Mesenchymal stem cell (in vitro differentiated cells and primary cell): Measurements from ENCODE around the gene SLC35D2.
A peak's percentile ranks its signal among the peaks of the same experiment; 100 is the strongest.
"Not testable (repeated sequence)": the region's sequence is repeated elsewhere in the genome, so short reads cannot be mapped to it uniquely, and the experiment has no call there.

Experiments
- DNase-seq: peaks from one replicate; pipeline ENCODE4 v3.0.0-alpha.2; 2013
- H2AFZ ChIP-seq: one replicate; pipeline ENCODE4 v1.6.1; 2013; ENCODE audit warnings: low read depth, mild to moderate bottlenecking, control low read depth, inconsistent platforms, low read length, moderate library complexity
- H2AK5ac ChIP-seq: 2 replicates; pipeline ENCODE4 v1.6.1; 2013; ENCODE audit warnings: low read length, moderate library complexity, mild to moderate bottlenecking, inconsistent platforms; ENCODE audit not compliant: severe bottlenecking
- H2BK120ac ChIP-seq: one replicate; pipeline ENCODE4 v1.6.1; 2013; ENCODE audit warnings: low read depth, mild to moderate bottlenecking, inconsistent platforms, low read length, moderate library complexity
- H2BK12ac ChIP-seq, 2 experiments: one replicate each; pipeline ENCODE4 v1.6.1; 2013; ENCODE audit warnings: inconsistent platforms in 2 of 2, low read length in 2 of 2, mild to moderate bottlenecking in 2 of 2, moderate library complexity in 2 of 2, control low read depth in 1 of 2
- H2BK15ac ChIP-seq: one replicate; pipeline ENCODE4 v1.6.1; 2013; ENCODE audit warnings: mild to moderate bottlenecking, low read depth, inconsistent platforms; ENCODE audit not compliant: poor library complexity, severe bottlenecking
- H2BK5ac ChIP-seq: 2 replicates; pipeline ENCODE4 v1.6.1; 2013; ENCODE audit warnings: low read depth, mild to moderate bottlenecking, low read length, control low read depth, inconsistent platforms; ENCODE audit not compliant: poor library complexity, severe bottlenecking
- H3K14ac ChIP-seq, 2 experiments: one replicate each; pipeline ENCODE4 v1.6.1; 2013; ENCODE audit warnings: inconsistent platforms in 2 of 2, low read length in 2 of 2, control low read depth in 1 of 2, mild to moderate bottlenecking in 1 of 2, moderate library complexity in 1 of 2
- H3K18ac ChIP-seq, 2 experiments: one replicate each; pipeline ENCODE4 v1.6.1; 2013; ENCODE audit warnings: inconsistent platforms in 2 of 2, low read length in 2 of 2, control low read depth in 1 of 2, low read depth in 1 of 2, mild to moderate bottlenecking in 1 of 2
- H3K23ac ChIP-seq, 2 experiments: one replicate each; pipeline ENCODE4 v1.6.1; 2013; ENCODE audit warnings: inconsistent platforms in 2 of 2, low read length in 2 of 2, mild to moderate bottlenecking in 2 of 2, moderate library complexity in 2 of 2, control low read depth in 1 of 2
- H3K27ac ChIP-seq: 2 replicates; pipeline ENCODE4 v1.5.1; 2013; ENCODE audit warnings: mild to moderate bottlenecking, moderate library complexity, low read length, control low read depth, inconsistent platforms; ENCODE audit not compliant: poor library complexity, severe bottlenecking
- H3K27me3 ChIP-seq, 2 experiments: 2 replicates each; pipeline versions ENCODE4 v1.6.1 to v1.7.0; 2013; ENCODE audit warnings: low read length in 2 of 2, mild to moderate bottlenecking in 2 of 2, moderate library complexity in 2 of 2, control low read depth in 1 of 2, inconsistent platforms in 1 of 2; ENCODE audit not compliant: control insufficient read depth in 1 of 2, insufficient read depth in 1 of 2
- H3K36me3 ChIP-seq, 2 experiments: 2 replicates each; pipeline versions ENCODE4 v1.6.1 to v1.7.0; 2013; ENCODE audit warnings: low read length in 2 of 2, control low read depth in 1 of 2, inconsistent platforms in 1 of 2, low read depth in 1 of 2, mild to moderate bottlenecking in 1 of 2; ENCODE audit not compliant: insufficient read depth in 2 of 2, control insufficient read depth in 1 of 2
- H3K4ac ChIP-seq, 2 experiments: one replicate each; pipeline ENCODE4 v1.6.1; 2013; ENCODE audit warnings: inconsistent platforms in 2 of 2, low read length in 2 of 2, mild to moderate bottlenecking in 2 of 2, moderate library complexity in 2 of 2, control low read depth in 1 of 2, low read depth in 1 of 2
- H3K4me1 ChIP-seq: 2 replicates; pipeline ENCODE4 v1.6.1; 2013; ENCODE audit warnings: low read depth, low read length, control low read depth; ENCODE audit not compliant: control insufficient read depth, insufficient read depth
- H3K4me2 ChIP-seq: 2 replicates; pipeline ENCODE4 v1.6.1; 2013; ENCODE audit warnings: low read length, mild to moderate bottlenecking, inconsistent platforms; ENCODE audit not compliant: poor library complexity, severe bottlenecking
- H3K4me3 ChIP-seq, 2 experiments: 2 replicates each; pipeline versions ENCODE4 v1.5.1 to v1.7.0; 2013; ENCODE audit warnings: low read length in 2 of 2, mild to moderate bottlenecking in 2 of 2, control low read depth in 1 of 2, low read depth in 1 of 2; ENCODE audit not compliant: insufficient read depth in 1 of 2
- H3K79me1 ChIP-seq: replicated peaks from 2 replicates; pipeline ENCODE4 v1.6.1; 2013; ENCODE audit warnings: mild to moderate bottlenecking, control low read depth, low read length, inconsistent platforms; ENCODE audit not compliant: poor library complexity, severe bottlenecking
- H3K9ac ChIP-seq: 2 replicates; pipeline ENCODE4 v1.7.0; 2013; ENCODE audit warnings: mild to moderate bottlenecking, low read length, moderate library complexity
- H3K9me3 ChIP-seq: 2 replicates; pipeline ENCODE4 v1.7.0; 2013; ENCODE audit warnings: mild to moderate bottlenecking, low read length; ENCODE audit not compliant: control insufficient read depth
- H4K8ac ChIP-seq: one replicate; pipeline ENCODE4 v1.6.1; 2013; ENCODE audit warnings: inconsistent platforms, mild to moderate bottlenecking, low read length, moderate library complexity
- H4K91ac ChIP-seq: one replicate; pipeline ENCODE4 v1.6.1; 2013; ENCODE audit warnings: mild to moderate bottlenecking, low read length, inconsistent platforms
- WGBS: methylation state at CpG from one replicate; pipeline ENCODE4 v1.1.7; 2013; ENCODE audit warnings: mixed read lengths; 5-methylcytosine and 5-hydroxymethylcytosine counted together

The SLC35D2 gene

GRCh38 chr9:96306958-96307357, 76.6 kb downstream of the SLC35D2 start:
- H3K14ac ChIP-seq, H2AFZ ChIP-seq, H3K4me2 ChIP-seq, H2BK12ac ChIP-seq, H2BK120ac ChIP-seq, H3K79me1 ChIP-seq, H4K8ac ChIP-seq, H4K91ac ChIP-seq, H3K4me1 ChIP-seq, H3K4me3 ChIP-seq, H2BK5ac ChIP-seq, H3K36me3 ChIP-seq, H3K27ac ChIP-seq, H3K23ac ChIP-seq, H3K18ac ChIP-seq, DNase-seq, H3K9ac ChIP-seq, H2AK5ac ChIP-seq, H2BK15ac ChIP-seq, H3K9me3 ChIP-seq, H3K4ac ChIP-seq, H3K27me3 ChIP-seq: not testable (repeated sequence)
- WGBS: 96% methylated on average over 5 of the region's 6 CpGs

GRCh38 chr9:96305171-96305570, 78.3 kb downstream of the SLC35D2 start:
- H2AK5ac ChIP-seq: no peak overlapping the region
- no peaks in the 10 kb centered on the region for H3K9me3 ChIP-seq
- WGBS: 77% methylated on average over 2 of the region's 4 CpGs
- H3K79me1 ChIP-seq: no peaks in the 10 kb centered on the region
- no peak overlapping the region for H4K91ac ChIP-seq
- H3K9ac ChIP-seq: no peak overlapping the region
- no peak overlapping the region for H3K4ac ChIP-seq
- no peak overlapping the region for H3K23ac ChIP-seq
- H2BK120ac ChIP-seq: no peak overlapping the region
- H2AFZ ChIP-seq: no peak overlapping the region
- no peak overlapping the region for H3K14ac ChIP-seq
- H3K27ac ChIP-seq: no peak overlapping the region
- H2BK5ac ChIP-seq: no peak overlapping the region
- no peak overlapping the region for H4K8ac ChIP-seq
- no peaks in the 10 kb centered on the region for H3K36me3 ChIP-seq
- no peak overlapping the region for H2BK15ac ChIP-seq
- no peak overlapping the region for H2BK12ac ChIP-seq
- no peak overlapping the region for H3K4me3 ChIP-seq
- peaks cover 2% of the 10 kb centered on the region for H3K4me1 ChIP-seq
- no peaks in the 10 kb centered on the region for H3K27me3 ChIP-seq
- H3K4me2 ChIP-seq: no peak overlapping the region
- H3K18ac ChIP-seq: no peak overlapping the region
- no peak for DNase-seq

GRCh38 chr9:96304230-96304629, 79.3 kb downstream of the SLC35D2 start:
- no peak overlapping the region for H3K9ac ChIP-seq
- H2BK15ac ChIP-seq: no peak overlapping the region
- H3K14ac ChIP-seq: no peak overlapping the region
- H3K4ac ChIP-seq: no peak overlapping the region
- H3K9me3 ChIP-seq: no peaks in the 10 kb centered on the region
- no peak overlapping the region for H2BK12ac ChIP-seq
- no peaks in the 10 kb centered on the region for H3K79me1 ChIP-seq
- H3K18ac ChIP-seq: no peak overlapping the region
- H3K27me3 ChIP-seq: no peaks in the 10 kb centered on the region
- no peak overlapping the region for H2AK5ac ChIP-seq
- no peak overlapping the region for H2BK5ac ChIP-seq
- no peak overlapping the region for H4K91ac ChIP-seq
- H3K4me2 ChIP-seq: no peak overlapping the region
- DNase-seq: no peak
- H2AFZ ChIP-seq: no peak overlapping the region
- H3K4me3 ChIP-seq: no peak overlapping the region
- no peak overlapping the region for H4K8ac ChIP-seq
- H3K23ac ChIP-seq: no peak overlapping the region
- H3K27ac ChIP-seq: no peak overlapping the region
- peaks cover 4% of the 10 kb centered on the region for H3K4me1 ChIP-seq
- no peaks in the 10 kb centered on the region for H3K36me3 ChIP-seq
- no peak overlapping the region for H2BK120ac ChIP-seq

- no peak within 1 kb of the TSS for H3K4me3 ChIP-seq
- H3K9ac ChIP-seq: no peak within 1 kb of the TSS
- no peak within 1 kb of the TSS for H2BK120ac ChIP-seq
- no peak within 1 kb of the TSS for H3K4me2 ChIP-seq
- H2AFZ ChIP-seq: no peak within 1 kb of the TSS
- no peaks in the 10 kb centered on the region for H3K79me1 ChIP-seq
- no peak within 1 kb of the TSS for H4K91ac ChIP-seq
- no peak within 1 kb of the TSS for H4K8ac ChIP-seq
- no peak within 1 kb of the TSS for H2BK5ac ChIP-seq
- no peak within 1 kb of the TSS for H2BK15ac ChIP-seq
- no peak within 1 kb of the TSS for H3K4ac ChIP-seq
- no peak within 1 kb of the TSS for H2AK5ac ChIP-seq
- H3K14ac ChIP-seq: no peak within 1 kb of the TSS
- no peaks in the 10 kb centered on the region for H3K36me3 ChIP-seq
- H3K18ac ChIP-seq: no peak within 1 kb of the TSS
- no peak within 1 kb of the TSS for H3K27ac ChIP-seq
- no peak for DNase-seq
- no peaks in the 10 kb centered on the region for H3K9me3 ChIP-seq
- no peak within 1 kb of the TSS for H2BK12ac ChIP-seq
- H3K4me1 ChIP-seq: peaks cover 4% of the 10 kb centered on the region
- H3K27me3 ChIP-seq: no peaks in the 10 kb centered on the region
- peak within 1 kb of the TSS in 1 of 2 experiments; percentile 72 for H3K23ac ChIP-seq
- WGBS: 81% methylated on average over 5 of the region's 6 CpGs
Measured at GRCh38 chr9:96302021-96302420, 81.5 kb downstream of the SLC35D2 start, which contains the start of gene HSD17B3. Gene HSD17B3 (minus strand): TSS chr9:96302176. CDS start chr9:96302104, 72 bp downstream.
